Testis (tissue), 2 donors: ENCODE data around the gene MCTP1.

Source experiments
- POLR2A ChIP-seq: fragments of 450-650 bp; IDR thresholded peaks from one replicate; pipeline ENCODE4 v1.6.1; 2017; ENCODE audit warnings: antibody characterized with exemption, mild to moderate bottlenecking, moderate library complexity
- TF ChIP-seq, protein P1 (sequence below), 3 experiments: fragments of 450-650 bp in 2 of 3; fragments of 200-600 bp in 1 of 3; sonication (generic) in 1 of 3; IDR thresholded peaks; one replicate each; pipeline ENCODE4 v1.5.1; 2016 to 2019; ENCODE audit warnings: antibody characterized with exemption in 3 of 3, mild to moderate bottlenecking in 2 of 3, moderate library complexity in 1 of 3

DNA sequence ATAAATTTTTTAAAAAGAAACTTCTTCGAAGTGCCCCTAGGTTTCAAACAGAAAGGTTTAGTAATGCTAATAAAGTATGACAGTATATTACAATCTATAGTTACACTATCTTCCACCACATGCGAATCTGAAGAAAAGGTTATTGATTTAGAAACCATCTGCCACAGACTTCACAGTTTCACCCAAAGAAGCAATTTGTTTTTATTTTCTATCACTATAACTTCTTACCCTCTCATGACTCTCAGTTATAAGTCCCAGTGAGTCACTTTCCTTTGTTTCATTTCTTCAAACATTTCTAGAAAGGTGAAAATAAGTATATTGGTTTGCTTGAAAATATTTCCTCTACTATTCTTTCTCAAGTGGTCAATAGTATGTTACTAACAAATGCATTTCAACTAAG lies 93.6 kb downstream of the MCTP1 start:
- TF ChIP-seq, protein P1, sequence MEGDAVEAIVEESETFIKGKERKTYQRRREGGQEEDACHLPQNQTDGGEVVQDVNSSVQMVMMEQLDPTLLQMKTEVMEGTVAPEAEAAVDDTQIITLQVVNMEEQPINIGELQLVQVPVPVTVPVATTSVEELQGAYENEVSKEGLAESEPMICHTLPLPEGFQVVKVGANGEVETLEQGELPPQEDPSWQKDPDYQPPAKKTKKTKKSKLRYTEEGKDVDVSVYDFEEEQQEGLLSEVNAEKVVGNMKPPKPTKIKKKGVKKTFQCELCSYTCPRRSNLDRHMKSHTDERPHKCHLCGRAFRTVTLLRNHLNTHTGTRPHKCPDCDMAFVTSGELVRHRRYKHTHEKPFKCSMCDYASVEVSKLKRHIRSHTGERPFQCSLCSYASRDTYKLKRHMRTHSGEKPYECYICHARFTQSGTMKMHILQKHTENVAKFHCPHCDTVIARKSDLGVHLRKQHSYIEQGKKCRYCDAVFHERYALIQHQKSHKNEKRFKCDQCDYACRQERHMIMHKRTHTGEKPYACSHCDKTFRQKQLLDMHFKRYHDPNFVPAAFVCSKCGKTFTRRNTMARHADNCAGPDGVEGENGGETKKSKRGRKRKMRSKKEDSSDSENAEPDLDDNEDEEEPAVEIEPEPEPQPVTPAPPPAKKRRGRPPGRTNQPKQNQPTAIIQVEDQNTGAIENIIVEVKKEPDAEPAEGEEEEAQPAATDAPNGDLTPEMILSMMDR (IDR thresholded peaks at IDR 0.05): no peak
- TF ChIP-seq POLR2A: no peak
